KMS-11 (cell line): Measurements from ENCODE around the gene PTCD1.
A peak's percentile ranks its signal among the peaks of the same experiment; 100 is the strongest.

ENCODE experiments used
- H2AFZ ChIP-seq: fragments of 200-600 bp; sonication (generic); 2 replicates; pipeline ENCODE4 v1.6.1; 2016; ENCODE audit warnings: antibody characterized with exemption, mixed run types, low read depth
- H3K27ac ChIP-seq: fragments of 200-600 bp; sonication (generic); 2 replicates; pipeline ENCODE4 v1.6.1; 2016; ENCODE audit warnings: mild to moderate bottlenecking, mixed run types
- H3K27me3 ChIP-seq: fragments of 200-600 bp; sonication (generic); 2 replicates; pipeline ENCODE4 v1.6.1; 2017; ENCODE audit warnings: mild to moderate bottlenecking, low read depth, mixed run types, moderate library complexity; ENCODE audit not compliant: insufficient read depth
- H3K36me3 ChIP-seq: fragments of 200-600 bp; sonication (generic); 2 replicates; pipeline ENCODE4 v1.6.1; 2017; ENCODE audit warnings: mild to moderate bottlenecking, mixed run types; ENCODE audit not compliant: insufficient read depth
- H3K4me1 ChIP-seq: fragments of 200-600 bp; sonication (generic); 2 replicates; pipeline ENCODE4 v1.6.1; 2016; ENCODE audit warnings: mild to moderate bottlenecking, low read depth, mixed run types; ENCODE audit not compliant: poor library complexity, severe bottlenecking
- H3K4me2 ChIP-seq: fragments of 200-600 bp; sonication (generic); 2 replicates; pipeline ENCODE4 v1.7.0; 2016; ENCODE audit warnings: mild to moderate bottlenecking, mixed run types
- H3K4me3 ChIP-seq: fragments of 200-600 bp; sonication (generic); IDR thresholded peaks from 2 replicates; pipeline ENCODE4 v1.6.1; 2017; ENCODE audit warnings: low read depth, low read length, mixed read lengths; ENCODE audit not compliant: insufficient read depth
- H3K79me2 ChIP-seq: fragments of 200-600 bp; sonication (generic); 2 replicates; pipeline ENCODE4 v1.6.1; 2016; ENCODE audit warnings: low read depth, mixed run types; ENCODE audit not compliant: insufficient read depth
- H3K9ac ChIP-seq: fragments of 200-600 bp; sonication (generic); 2 replicates; pipeline ENCODE4 v1.6.1; 2016; ENCODE audit warnings: mild to moderate bottlenecking, mixed run types
- H4K20me1 ChIP-seq: fragments of 200-600 bp; sonication (generic); 2 replicates; pipeline ENCODE4 v1.6.1; 2016; ENCODE audit warnings: mild to moderate bottlenecking, mixed run types; ENCODE audit not compliant: insufficient read depth
- TF ChIP-seq, protein P1 (sequence below): fragments of 200-600 bp; sonication (generic); conservative IDR thresholded peaks from 2 replicates; pipeline ENCODE4 v1.6.1; 2017; ENCODE audit warnings: low read depth, mild to moderate bottlenecking, antibody characterized with exemption, low read length, moderate library complexity, mixed read lengths

The PTCD1 gene

DNA sequence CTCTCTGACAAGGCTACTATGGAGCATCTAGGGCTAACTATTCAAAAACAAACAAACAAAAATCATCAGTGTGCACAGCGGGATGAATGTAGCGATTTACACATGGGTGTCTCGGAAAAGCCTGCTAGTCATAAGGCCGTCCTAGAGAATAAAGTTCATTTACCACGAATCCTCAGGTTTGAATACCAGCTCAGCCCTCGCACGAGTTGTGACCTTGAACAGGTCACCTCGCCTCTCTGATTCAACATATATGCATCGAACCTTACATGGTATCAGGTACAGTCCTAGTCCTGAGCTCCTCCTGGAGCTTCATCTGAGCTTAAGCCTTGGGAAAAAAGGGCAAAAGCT is 26.8 kb upstream of the PTCD1 start:
- Histone ChIP-seq H3K4me1 (peaks cover 14% of the 10 kb centered on the region), H3K79me2 (peaks cover 57% of the 10 kb centered on the region), H3K9ac (peak overlapping the region; percentile 85), H3K36me3 (no peaks in the 10 kb centered on the region; the same call in 1 of the 2 replicates), H3K27ac (peak overlapping the region; percentile 57), H2AFZ (peak overlapping the region; percentile 76), H3K4me3 (no peak overlapping the region), H4K20me1 (peaks cover 7% of the 10 kb centered on the region; the same call in 1 of the 2 replicates), H3K4me2 (peak overlapping the region; percentile 98), H3K27me3 (no peaks in the 10 kb centered on the region)
- TF ChIP-seq, protein P1, sequence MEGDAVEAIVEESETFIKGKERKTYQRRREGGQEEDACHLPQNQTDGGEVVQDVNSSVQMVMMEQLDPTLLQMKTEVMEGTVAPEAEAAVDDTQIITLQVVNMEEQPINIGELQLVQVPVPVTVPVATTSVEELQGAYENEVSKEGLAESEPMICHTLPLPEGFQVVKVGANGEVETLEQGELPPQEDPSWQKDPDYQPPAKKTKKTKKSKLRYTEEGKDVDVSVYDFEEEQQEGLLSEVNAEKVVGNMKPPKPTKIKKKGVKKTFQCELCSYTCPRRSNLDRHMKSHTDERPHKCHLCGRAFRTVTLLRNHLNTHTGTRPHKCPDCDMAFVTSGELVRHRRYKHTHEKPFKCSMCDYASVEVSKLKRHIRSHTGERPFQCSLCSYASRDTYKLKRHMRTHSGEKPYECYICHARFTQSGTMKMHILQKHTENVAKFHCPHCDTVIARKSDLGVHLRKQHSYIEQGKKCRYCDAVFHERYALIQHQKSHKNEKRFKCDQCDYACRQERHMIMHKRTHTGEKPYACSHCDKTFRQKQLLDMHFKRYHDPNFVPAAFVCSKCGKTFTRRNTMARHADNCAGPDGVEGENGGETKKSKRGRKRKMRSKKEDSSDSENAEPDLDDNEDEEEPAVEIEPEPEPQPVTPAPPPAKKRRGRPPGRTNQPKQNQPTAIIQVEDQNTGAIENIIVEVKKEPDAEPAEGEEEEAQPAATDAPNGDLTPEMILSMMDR = no peak

DNA sequence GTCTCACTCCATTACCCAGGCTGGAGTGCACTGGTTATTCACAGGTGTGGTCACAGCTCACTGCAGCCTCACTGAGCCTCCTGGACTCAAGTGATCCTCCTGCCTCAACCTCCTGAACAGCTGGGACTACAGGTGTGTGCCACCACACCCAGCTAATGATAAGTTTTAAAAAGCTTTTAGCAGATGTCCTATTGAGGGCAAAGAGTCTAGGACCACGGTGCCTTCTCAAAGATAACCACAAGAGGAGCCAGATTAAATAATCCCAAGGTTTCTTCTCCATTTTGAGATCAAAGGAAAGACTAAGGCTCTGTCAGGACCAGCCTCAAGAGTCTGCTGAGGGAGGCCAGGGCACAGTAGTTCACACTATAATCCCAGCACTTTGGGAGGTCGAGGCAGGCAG is 22.6 kb upstream of the PTCD1 start:
- Histone ChIP-seq H3K27me3 (no peaks in the 10 kb centered on the region), H3K4me2 (no peak overlapping the region), H3K79me2 (peaks cover 78% of the 10 kb centered on the region), H4K20me1 (peaks cover 16% of the 10 kb centered on the region; the same call in 1 of the 2 replicates), H3K9ac (no peak overlapping the region), H3K4me3 (no peak overlapping the region), H3K36me3 (peaks cover 3% of the 10 kb centered on the region; the same call in 1 of the 2 replicates), H2AFZ (no peak overlapping the region), H3K4me1 (peaks cover 14% of the 10 kb centered on the region), H3K27ac (no peak overlapping the region)
- TF ChIP-seq, protein P1 = peak; percentile 34; the same call in 1 of the 2 replicates

DNA sequence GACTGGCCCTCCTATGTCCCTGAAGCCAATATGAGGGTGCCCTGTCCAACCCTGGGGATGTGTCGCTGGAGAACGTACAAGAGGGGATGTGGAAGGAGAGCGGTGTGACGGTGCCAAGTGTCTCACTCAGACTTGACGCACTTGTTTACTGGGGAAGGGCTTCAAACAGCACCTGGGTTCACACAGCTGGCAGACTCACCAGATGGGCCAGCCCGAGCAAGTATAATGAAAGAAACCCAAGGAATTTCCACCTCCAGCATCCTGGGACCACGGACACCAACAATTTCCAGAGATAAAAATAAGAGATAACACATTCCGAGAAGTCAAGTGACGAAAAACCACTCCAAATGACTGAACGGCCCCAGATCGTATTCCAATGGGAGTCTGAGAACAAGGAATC is 22.1 kb upstream of the PTCD1 start:
- Histone ChIP-seq H3K27ac (no peak overlapping the region), H3K79me2 (peaks cover 74% of the 10 kb centered on the region), H3K4me3 (no peak overlapping the region), H3K9ac (no peak overlapping the region), H3K36me3 (peaks cover 3% of the 10 kb centered on the region; the same call in 1 of the 2 replicates), H3K27me3 (no peaks in the 10 kb centered on the region), H3K4me1 (peaks cover 14% of the 10 kb centered on the region), H2AFZ (no peak overlapping the region), H3K4me2 (no peak overlapping the region), H4K20me1 (peaks cover 16% of the 10 kb centered on the region; the same call in 1 of the 2 replicates)
- TF ChIP-seq, protein P1 = no peak

DNA sequence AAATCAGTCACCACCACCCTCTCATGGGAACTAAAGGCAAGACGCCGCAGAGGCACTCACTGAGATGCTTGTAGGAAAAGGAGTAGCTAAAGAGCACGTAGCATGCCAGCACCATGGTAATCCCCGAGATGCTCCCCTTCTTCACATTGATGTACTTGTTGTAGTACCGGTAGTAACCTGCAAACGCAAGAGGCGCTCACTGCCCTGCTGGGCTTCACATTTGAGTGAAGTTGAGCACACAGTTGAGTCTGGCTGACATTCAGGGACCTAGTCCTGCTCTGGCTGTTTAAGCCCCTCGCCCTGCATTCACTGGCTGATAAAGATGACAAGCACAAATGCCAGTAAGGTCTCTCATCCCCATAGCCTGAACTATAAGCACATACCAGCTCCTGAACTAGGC is 20.5 kb upstream of the PTCD1 start:
- Histone ChIP-seq H4K20me1 (peaks cover 16% of the 10 kb centered on the region; the same call in 1 of the 2 replicates), H2AFZ (no peak overlapping the region), H3K27ac (no peak overlapping the region; the same call in 1 of the 2 replicates), H3K4me3 (no peak overlapping the region), H3K4me1 (peaks cover 4% of the 10 kb centered on the region), H3K27me3 (no peaks in the 10 kb centered on the region), H3K36me3 (peaks cover 3% of the 10 kb centered on the region; the same call in 1 of the 2 replicates), H3K9ac (no peak overlapping the region), H3K4me2 (no peak overlapping the region), H3K79me2 (peaks cover 58% of the 10 kb centered on the region)
- TF ChIP-seq, protein P1 = peak; percentile 68
